HG02885 (cell line): ENCODE data around the gene MSANTD3.
"Not testable (repeated sequence)": the region's sequence is repeated elsewhere in the genome, so short reads cannot be mapped to it uniquely, and the experiment has no call there.

ENCODE experiments used
- ATAC-seq: cut with Tn5 transposase; IDR thresholded peaks from one replicate; pipeline ENCODE4 v1.9.1; 2021; ENCODE audit warnings: mild to moderate bottlenecking; ENCODE audit not compliant: unreplicated experiment, poor library complexity

The MSANTD3 gene, protein sequence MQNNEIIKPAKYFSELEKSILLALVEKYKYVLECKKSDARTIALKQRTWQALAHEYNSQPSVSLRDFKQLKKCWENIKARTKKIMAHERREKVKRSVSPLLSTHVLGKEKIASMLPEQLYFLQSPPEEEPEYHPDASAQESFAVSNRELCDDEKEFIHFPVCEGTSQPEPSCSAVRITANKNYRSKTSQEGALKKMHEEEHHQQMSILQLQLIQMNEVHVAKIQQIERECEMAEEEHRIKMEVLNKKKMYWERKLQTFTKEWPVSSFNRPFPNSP

DNA sequence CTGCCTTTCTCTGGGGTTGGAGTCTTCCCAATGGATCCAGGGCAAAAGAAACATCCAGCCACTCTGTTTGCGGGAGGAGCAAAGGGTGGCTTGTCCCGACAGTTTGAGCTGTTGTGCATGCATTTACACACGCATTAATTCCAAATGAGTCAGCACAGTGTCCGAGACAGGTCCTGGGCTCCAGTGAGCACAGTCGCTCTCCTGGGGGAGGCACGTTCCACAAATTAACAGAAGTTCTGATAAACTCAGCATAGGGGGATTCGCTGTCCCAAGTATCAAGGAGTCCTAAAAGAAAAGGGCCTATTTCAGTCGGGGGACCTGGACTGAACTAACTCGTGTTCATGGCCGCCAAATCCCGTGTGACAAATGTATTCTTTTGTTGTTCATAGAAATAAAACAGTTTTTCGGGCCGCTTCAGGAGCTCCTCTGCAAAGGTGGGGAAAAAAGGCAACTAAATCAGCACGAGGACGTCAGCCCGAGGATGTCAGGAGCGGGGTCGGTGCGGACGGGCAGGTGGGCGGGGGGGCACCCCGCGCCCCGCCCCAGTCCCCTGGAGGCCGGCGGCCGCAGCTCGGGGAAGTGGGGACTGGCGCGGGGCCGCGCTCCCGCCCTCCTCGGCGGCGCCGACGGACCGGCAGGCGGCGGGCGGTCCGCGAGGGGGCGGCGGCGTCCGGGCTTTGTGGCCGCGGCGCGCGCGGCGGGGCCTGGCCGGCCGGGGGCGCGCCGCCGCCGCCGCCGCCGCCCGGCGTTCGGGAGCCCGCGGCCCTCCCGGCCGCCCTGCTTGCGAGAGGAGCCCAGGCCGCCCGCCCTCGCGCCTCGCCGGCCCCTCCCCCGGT is at the start of gene MSANTD3:
Gene MSANTD3, plus strand, starts transcription at position 614 of the 836 bp plus-strand sequence. CDS start 14,796 bp downstream, outside the sequence.
- peak; percentile 87 for ATAC-seq

DNA sequence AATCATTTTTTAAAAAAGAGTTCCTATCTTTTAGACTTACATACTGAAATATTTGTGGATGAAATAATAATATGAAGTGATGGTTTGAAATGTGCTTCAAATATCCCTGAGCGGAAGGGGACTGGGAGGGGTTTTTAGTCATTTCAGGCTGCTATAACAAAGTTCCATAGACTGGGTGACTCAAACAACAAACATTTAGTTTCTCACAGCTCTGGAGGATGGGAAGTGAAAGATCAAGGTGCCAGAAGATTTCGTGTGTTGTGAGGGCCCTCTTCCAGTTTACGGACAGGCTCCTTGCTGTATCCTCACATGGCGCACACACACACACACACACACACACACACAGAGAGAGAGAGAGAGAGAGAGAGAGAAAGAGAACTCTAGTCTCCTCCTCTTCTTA is 47.1 kb upstream of the MSANTD3 start:
- no peak for ATAC-seq

DNA sequence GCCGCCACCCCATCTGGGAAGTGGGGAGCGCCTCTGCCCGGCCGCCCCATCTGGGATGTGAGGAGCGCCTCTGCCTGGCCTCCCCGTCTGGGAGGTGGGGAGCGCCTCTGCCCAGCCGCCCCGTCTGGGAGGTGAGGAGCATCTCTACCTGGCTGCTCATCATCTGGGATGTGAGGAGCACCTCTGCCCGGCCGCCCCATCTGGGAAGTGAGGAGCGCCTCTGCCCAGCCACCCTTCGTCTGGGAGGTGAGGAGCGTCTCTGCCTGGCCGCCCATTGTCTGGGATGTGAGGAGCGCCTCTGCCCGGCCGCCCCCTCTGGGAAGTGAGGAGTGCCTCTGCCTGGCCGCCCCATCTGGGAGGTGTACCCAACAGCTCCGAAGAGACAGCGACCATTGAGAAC is 34.0 kb upstream of the MSANTD3 start:
- not testable (repeated sequence) for ATAC-seq

DNA sequence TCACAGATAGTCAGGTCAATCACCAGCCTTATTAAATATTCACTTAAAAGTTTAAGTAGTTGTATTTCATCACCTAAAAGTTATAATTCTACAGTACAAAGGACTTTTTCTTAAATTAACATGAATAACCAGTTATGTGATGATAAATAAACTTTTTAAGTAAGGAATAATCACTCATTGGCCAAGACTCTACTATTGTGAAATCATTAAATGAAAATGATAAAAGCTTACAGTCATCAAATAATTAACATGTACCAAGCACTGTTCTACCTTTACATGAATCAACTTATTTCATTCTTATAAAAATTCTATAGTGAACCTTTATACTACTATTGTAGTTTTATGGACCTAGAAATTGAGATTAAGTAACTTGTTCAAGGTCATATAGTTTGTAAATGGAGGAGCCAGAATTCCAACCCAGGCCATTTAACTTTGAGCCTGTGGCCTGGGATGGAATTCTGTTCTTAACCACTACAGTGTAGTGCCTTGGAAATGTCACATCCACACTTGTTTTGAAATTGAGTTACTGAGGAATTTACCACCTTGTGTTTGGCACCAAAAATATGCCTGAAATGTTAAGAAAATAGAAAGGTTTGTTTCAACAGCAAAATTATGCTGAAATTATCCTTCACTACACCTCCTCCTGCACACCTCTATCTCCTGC is 32.8 kb upstream of the MSANTD3 start:
- ATAC-seq = no peak

DNA sequence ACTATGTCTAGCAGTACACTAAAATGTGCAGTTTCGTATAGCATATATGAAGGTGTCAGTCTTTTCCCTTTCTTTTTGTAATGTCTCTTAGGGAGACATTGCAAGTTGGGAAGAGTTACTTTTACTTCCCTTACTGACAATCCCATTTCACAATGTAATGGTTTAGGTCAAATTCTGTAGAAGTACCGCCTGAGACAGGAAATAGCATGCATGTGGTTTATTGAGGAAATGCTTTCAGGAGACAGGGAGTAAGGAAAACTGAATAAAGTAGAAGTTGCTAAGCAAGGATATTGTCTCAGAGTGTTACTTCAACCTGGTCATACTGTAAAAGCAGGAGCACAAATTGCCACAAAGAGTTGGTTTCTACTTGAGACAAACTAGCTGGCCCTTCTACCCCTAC is 32.1 kb upstream of the MSANTD3 start:
- ATAC-seq = no peak

DNA sequence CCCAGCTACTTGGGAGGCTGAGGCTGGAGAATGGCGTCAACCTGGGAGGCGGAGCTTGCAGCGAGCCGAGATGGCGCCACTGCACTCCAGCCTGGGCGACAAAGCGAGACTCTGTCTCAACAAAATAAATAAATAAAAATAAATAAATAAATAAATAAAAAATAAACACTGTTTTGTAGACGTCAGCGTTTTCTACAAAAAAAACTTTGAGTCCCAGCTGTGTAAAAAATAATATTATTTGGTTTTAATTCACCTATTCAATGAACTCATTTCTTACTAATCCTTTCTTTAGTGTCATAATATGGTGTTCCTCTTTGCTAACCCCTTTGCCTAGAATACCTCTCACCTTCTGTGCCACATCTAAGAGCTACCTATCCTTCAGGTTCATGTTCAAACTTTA is 30.2 kb upstream of the MSANTD3 start:
- no peak for ATAC-seq

DNA sequence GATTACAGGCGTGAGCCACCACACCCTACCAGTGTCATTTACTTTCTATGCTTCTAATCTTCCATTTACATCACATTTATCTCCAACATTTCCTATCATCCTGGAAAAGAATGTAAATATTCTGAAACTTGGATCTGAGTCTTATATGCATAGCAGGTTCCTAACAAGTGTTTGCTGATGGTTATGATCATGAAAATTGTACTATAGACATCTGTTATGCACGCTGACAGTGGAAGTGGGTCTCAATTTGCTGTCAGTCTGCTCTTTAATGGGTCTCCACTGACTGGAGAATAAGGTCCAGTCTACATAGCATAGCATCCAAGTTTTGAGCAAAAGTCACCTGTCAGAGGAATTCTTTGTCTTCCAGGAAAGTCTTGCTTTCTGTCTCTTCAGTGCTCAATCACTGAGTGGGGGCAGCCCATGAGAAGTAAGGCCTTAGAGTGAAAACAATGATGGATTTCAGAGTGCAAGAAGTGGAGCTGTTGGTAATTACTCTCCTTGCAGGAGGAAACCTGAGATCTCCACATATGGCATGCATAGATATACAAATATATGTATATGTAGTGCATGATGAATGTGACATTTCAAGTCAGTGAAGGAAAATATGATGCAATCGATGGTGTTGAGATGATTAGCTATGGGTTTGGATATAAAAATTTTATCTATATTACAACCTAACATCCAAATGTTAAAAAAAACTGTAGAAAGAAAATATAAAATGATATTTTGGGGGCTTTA is 29.2 kb upstream of the MSANTD3 start:
- no peak for ATAC-seq

DNA sequence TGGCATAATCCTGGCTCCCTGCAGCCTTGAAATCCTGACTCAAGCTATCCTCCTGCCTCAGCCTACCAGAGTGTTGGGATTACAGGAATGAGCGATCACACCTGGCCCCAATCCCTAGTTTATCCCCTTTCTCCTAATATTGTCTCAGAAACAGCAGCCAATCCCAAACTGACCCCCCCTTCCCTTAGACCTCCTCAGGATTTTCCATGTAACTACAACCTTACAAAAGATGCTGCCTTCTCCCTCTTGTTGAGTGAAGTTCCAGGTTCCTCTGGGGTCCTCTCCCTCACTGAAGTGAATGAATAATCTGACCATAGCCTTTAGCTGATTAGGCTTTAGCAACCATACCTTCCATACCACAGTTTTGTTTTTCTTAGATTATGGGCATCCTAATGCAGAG is 25.9 kb upstream of the MSANTD3 start:
- no peak for ATAC-seq

DNA sequence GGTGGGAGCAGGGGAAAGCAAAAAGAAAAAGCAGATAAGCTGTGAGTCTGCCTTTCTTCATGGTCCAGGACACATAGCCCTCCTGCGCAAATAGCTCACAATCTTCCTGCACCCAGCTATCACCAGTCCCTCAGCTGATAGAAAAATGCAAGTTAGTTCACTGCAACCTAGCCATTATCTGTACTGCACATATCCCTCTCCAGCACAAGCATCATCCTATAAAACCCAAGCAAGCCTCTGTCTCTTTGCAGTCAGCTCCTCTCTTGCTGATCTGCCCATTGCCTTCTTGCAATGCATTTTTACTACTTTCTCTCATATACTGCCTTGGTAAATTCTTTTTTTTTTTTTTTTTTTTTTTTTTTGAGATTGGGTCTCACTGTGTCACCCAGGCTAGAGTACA is 20.0 kb upstream of the MSANTD3 start:
- no peak for ATAC-seq

DNA sequence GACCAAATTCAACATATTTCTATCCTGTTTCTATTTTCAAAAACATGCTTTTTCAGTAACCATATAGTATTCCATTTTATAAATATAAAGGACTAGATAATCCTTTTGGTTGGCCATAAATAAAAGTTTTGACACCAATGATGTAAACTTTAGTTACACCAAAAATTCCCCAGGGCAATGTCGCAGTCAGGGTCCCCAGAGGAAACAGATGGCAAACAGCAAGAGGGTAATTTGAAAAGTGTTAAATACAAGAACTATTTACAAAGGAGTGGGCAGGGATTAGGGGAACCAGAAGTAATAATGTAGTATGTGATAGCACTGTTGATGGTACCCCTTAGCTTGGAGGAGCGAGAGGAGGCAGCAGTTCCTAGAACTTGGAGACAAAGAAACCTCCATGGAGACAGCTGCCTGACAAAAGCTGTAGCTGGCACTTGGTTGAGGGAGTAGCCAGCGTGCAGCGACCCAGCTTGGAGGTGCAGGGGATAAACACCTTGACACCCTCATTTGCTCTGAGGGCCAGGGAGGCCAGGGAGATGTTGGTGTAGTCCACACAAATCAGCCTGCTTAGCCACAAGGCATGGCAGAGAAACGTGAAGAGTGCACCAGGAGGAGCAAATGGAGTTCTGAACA is 18.3 kb upstream of the MSANTD3 start:
- no peak for ATAC-seq

DNA sequence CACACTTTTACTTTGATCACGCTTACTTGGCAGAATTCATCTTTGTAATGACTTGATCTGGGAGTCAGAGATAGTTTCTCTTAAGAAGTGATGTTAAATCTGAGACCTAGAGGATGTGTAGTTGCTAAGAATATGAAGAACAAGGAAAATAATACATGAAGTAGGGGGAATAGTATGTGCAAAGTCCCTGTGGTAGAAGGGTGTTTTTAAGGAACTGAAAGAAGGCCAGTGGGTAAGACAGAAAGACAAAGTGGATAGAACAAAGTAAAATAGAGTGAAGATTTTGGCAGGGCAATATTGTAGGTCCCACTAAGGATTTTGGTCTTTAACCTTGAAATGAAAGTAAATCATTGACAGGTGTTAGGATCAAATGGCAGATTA is 17.8 kb upstream of the MSANTD3 start:
- no peak for ATAC-seq

DNA sequence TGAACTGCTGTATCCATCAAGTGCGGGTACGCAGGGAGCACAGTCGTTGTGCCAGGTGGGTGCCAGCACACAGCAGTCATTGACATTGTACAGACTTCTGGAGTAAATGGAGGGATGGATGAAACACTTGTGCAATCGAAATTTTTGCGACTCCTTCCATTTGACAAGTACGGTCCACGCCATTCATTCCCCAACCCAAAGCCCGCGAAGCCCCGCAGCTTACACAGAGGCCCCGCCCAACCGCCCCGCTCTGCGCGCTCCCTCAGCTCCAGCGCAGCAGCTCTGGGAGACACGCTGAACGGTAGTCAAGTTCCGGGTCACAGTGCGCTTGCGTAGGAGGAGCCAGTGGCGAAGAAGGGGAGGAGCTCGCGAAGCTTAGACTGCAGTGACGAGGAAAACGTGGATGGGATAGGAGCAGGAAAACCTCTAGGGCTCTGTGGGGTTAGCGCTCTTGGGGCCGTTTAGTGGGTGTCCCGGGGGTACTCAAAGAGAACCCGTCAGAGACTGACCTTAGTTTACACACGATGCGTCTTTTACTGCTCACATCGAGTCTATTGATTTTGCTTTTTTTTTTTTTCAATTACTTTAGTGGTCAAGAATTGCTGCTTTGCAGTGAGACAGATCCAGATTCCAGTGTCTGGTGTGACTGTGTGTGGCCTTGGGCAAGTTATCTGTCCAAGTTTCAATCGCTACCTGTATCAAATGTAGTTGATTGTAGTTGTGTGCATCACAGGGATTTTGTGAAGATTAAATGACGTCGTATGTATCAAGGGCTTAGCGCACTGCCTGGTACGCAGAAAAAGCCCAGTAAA is 15.3 kb upstream of the MSANTD3 start:
- peak; percentile 100 for ATAC-seq

DNA sequence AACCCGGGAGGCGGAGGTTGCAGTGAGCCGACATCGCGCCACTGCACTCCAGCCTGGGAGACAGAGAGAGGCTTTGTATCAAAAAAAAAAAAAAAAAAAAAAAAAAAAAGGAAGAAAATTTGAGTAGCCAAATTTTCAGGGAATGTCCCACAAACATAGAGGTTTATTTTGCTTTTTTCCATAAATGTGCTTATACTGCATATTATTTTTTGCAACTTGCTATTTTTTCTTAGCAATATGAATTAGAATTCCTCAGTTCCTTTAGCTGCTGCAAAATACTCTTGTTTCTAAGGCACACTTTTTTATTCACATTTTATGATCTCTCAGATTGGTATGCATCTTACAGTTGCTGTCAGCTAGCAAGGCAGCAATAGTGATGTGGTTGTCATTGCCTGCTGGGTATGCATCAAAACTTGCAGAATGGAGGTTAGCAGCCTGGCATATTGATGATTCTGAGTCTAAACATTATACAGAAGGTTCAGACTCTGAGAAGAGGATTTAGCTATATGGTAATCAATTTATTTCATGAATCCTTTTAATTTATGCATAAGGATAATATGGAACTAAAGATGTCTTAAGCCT is 13.0 kb upstream of the MSANTD3 start:
- ATAC-seq = no peak

DNA sequence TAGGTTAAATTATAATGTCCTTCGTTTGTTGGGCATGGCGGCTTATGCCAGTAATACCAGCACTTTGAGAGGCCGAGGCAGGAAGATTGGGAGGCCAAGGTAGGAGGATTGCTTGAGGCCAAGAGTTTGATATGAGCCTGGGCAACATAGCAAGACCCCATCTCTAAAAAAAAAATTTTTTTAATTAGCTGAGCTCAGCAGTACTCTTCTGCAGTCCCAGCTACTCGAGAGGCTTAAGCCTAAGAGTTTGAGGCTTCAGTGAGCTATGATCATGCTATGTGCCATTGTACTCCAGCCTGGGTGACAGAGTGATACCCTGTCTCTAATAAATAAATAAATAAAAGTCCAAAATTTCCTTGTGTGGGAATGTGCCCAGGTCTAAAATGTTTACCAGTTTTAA is 9.1 kb upstream of the MSANTD3 start:
- ATAC-seq = no peak

DNA sequence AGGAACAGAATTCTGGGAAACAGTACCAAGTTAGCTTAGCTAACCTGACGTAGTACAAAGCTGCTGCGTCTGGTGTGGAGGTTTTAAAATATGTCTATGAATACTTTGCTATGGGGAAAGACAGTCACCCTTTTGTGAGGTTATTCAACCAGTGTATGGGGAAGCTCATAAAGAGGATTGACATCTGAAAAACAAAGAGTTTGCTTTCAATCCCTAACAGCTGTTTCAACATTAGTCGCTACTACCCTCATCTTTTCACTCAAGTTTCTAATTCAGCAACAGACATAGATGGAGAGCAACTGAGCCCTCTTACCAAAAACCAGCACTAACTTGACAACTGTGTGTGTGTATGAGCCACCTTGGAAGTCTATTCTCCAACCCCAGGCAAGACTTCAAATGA is 7.8 kb upstream of the MSANTD3 start:
- no peak for ATAC-seq

DNA sequence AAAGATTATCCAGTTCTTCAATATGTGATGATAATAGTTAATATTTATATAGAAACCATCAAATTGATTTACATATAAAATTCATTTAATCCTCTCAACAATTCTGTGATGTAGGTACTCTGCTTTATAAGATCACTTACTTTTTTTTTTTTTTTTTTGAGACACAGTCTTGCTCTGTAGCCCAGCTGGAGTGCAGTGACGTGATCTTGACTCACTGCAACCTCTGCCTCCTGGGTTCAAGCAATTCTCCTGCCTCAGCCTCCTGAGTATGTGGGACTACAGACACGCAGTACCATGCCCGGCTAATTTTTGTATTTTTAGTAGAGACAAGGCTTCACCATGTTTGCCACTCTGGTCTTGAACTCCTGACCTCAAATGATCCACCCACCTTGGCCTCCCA is 5.8 kb upstream of the MSANTD3 start:
- ATAC-seq = not testable (repeated sequence)

DNA sequence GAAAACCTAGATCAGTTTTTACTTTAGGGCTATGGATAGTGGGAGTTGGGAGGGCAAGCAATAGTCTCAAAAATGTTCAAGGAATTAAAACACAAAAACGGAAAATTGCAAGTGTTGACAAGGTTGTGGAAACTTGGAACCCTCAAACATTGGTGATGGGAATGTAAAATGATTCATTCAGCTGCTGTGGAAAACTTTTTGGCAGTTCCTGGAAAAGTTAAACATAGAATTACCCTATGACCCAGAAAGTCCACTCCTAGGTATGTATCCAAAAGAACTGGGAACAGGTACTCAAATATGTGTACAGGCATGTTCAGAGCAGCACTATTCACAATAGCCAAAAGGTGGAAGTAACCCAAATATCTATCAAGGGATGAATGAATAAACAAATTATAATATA is 1.2 kb upstream of the MSANTD3 start:
- ATAC-seq = no peak

DNA sequence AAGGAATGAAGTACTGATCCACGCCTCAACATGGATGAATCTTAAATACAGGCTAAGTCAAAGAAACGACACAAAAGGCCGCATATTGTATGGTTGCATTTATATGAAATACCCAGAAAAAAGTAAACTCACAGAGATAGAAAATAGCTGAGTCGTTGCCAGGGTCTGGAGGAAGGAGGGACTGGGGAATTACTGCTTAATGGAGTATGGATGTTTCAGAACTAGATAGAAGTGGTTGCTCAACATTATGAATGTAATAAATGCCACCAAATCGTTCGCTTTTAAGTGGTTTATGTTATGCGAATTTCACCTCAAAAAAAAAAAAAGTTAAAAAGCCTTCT is 784 bp upstream of the MSANTD3 start:
- ATAC-seq = no peak
